Stimulated activated CD8-positive, alpha-beta memory T cell treated with anti-CD3 and anti-CD28 coated beads, Interleukin-15, amount 100 ng/mL, for 1 hour (primary cell): ENCODE results near the gene SOWAHB.

Source experiments
- DNase-seq: peaks from one replicate; pipeline ENCODE4 v3.0.0-alpha.2; 2020; ENCODE audit warnings: low read depth

The SOWAHB gene

GRCh38 chr4:76850010-76850441, 47.9 kb downstream of the SOWAHB start:
- DNase-seq, result no peak
